NCI-H748 (cell line): Measurements from ENCODE around the gene B9D1.
A peak's percentile ranks its signal among the peaks of the same experiment; 100 is the strongest.

Source experiments
- DNase-seq: peaks from one replicate; lab custom pipeline; 2025; ENCODE audit not compliant: unreplicated experiment; lab: John Stamatoyannopoulos, UW

The B9D1 gene, protein sequence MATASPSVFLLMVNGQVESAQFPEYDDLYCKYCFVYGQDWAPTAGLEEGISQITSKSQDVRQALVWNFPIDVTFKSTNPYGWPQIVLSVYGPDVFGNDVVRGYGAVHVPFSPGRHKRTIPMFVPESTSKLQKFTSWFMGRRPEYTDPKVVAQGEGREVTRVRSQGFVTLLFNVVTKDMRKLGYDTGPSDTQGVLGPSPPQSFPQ

GRCh38 chr17:19362277-19363113, at the start of gene B9D1:
TSS of gene B9D1 (minus strand) at chr17:19362723. CDS start at chr17:19362569, 154 bp downstream.
- peak; percentile 98 for DNase-seq

DNA sequence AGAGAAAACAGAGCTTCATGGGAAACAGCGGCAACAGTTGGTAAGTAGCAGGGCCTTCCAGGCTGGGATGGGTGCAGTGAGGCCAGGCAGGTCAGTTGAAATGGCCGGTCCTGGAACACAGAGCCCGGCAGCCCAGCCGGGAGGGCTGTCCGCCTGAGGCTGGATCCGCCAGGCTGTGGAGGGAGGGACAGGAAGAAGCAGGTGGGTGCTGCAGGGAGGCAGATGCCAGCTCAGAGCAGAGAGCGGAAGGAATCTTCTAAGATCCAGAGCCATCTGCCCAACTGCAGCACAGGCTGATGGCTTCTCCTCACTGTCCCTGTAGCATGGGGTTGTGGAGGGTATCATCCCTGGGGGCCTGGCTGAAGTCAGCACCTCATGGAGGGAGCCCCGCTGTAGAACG, 49.1 kb upstream of the B9D1 start:
- no peak for DNase-seq

DNA sequence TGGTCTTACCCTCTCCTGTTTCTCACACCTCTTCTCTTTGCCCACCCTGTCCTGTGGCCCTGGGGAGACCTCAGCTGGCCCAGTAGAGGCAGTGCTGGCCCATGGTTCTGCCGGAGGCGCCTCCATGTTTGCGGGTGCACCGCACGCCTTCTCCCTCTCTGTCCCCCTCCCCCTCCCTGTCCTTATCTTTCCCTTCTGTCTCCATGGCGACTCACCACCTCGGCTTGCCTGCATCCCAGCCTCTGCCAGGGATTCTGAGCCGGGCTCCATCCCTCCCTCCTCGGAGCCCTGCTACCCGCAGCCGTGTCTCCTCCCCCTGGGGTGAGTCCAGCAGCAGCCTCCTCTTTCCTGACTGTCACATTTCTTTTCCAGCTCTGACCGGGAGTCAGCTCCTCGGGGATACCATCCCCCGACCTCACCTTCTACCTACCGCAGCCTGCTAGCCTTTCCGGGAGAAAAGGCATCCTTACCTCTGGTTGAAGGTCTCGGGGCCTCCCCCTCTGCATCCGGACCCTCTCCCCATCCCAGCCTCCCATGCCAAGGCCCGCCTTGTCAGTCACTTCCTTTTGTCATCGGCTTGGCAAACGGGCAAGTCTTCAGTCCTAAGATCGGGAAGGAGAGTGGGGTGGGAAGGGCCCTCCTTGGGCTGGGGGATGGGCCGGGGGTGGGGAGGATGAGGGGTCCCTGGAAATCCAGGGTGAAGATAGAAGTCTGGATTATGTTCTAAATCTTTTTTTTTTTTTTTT, 48.5 kb upstream of the B9D1 start, which contains the start of gene RNF112:
RNF112 (plus strand) TSS at position 358 of the 746 bp plus-strand sequence; CDS start at position 535, 177 bp downstream.
- peak; percentile 11 for DNase-seq

- DNase-seq: no peak
Observed at GRCh38 chr17:19410091-19410490, 47.6 kb upstream of the B9D1 start.

DNA sequence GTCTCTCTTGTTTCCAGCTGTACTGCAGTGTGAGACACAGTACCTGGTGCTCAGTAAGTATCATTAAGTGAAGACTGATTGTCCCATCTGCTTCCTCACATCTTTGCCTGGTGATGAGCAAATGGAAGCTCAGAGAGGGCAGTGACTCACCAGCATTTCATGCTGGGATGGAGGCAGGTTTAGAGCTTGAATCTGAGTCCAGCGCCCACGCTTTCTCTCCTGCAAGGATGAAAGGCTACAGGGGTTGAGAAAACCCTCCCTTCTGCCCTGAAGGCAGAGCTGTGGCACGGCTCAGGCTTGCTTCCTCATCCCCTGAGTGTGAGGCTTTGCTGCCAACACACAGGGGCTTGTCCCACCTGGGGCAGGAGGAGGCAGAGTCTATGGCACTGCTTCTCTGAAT, 47.0 kb upstream of the B9D1 start:
- no peak for DNase-seq

DNA sequence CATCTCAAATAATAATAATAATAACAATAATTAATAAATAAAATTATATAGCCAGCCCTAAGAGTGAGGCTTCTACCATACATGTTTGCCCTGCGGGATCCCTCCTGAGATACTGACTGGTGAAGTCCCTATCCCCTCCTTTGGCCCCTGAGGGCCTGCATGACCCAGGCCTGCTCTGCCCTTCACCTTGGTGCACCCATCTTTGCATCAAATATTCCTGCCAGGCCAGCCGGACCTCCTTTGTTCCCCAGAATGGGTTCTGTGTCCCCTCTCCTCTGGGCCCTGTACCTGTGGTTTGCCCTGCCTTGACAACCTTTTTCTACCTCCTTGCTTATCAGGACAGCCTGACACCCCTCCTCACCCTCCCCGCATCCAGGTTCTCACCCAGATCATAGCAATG, 46.5 kb upstream of the B9D1 start:
- no peak for DNase-seq

- DNase-seq: no peak
Observed at GRCh38 chr17:19408346-19408710, 45.8 kb upstream of the B9D1 start.

- DNase-seq: no peak
Observed at GRCh38 chr17:19407601-19408345, 45.2 kb upstream of the B9D1 start.

DNA sequence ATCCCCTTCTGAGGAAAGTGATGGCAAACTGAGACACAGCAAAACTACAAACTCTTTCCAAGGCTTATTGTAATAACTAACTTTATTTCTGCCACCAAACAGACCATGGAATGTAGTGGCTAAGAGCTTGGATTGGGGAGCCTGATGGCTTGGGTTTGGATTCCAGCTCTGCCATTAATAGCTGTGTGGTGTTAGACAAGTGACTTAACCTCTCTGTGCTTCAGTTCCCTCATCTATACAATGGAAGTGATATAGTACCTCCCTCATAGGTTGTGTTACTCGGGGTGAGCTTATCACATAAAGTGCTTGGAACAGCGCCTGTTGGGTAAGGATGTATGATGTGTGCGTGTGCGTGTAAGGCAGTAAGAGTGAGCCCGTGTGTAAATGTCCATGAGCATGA, 42.6 kb upstream of the B9D1 start:
- DNase-seq: no peak

DNA sequence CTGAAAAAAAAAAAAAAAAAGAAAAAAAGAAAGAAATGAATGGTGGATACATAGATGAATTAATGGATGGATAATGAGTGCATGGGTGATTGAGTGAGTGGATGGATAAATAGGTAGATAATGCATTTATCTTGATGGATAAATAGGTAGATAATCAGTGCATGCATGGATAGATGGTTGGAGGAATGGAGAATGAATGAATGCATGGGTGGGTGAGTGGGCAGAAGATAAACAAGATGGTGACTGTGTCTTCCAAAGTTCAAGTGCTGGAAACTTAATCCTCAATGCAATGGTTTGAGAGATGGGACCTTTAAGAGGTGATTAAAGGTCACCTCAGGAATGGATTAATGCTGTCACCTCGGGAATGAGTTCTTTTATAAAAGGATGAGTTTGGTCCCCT, 41.7 kb upstream of the B9D1 start:
- DNase-seq: no peak

DNA sequence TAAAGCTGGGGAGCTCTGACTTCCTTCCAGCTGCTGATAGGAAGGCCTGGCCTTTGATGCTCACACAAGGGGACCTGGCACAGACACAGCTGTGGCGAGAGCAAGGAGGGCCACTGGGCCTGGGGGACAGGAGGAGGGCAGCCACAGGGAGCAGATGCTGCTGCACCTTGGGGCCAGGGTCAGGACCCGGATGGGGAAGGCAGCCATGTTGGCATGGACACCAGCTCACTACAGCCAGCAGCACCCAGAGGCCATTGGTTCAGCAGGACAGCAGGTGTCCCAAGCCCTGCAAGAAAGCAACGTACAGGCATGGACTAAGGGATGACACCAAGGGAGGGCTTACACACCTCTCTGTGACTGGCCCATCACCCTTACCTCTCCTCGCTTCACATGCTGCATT, 40.5 kb upstream of the B9D1 start:
- DNase-seq: no peak

DNA sequence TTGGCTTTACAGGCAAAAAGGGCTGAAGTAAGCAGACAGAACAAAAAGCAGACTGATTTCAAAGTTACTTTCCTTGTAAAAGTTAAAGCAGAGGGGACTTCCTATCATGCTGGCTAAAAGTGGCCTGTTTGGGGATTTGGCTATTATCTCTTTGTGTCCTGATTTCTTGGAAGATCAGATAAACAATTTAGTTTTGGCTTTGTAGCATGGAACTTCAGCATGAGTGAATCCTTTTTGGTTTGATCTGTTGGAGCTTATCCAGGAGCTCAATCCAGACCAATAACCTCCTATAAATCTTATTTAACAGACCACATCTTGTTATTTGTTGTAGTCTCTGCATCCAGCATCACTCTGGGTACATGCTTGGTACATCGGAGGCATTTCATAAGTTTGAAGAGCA, 39.6 kb upstream of the B9D1 start:
- no peak for DNase-seq

DNA sequence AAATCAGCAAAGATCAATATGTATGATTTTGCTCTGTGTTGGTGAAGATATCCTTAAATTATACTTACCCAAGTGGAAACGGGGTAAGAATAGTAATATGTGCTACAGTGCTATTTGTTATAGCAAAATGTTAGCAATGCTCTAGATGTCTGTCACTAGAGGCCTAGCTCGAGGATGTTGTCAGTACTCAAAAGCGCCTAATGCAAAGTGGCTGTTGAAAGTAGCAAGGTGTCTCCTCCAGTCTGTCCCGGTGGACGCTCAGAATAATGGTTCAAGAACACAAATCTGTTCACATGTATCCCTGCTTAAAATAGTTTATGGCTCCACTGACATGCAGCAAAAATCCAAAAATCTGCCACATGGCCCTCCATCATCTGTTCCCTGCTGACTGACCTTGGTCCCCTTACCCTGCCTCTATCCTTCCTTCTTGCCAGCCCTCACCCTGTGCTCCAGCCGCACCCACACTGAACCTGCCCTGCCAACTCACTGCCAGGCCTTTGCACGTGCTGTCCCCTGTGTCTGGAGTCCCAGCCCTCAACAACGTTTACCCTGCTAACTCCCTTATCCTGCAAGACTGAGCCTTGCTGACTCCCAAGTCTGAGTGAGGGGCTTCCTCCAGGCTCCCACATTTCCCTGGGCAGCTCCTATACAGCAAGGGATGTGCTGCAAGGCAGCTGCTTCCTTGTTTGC, 38.9 kb upstream of the B9D1 start:
- DNase-seq: no peak

DNA sequence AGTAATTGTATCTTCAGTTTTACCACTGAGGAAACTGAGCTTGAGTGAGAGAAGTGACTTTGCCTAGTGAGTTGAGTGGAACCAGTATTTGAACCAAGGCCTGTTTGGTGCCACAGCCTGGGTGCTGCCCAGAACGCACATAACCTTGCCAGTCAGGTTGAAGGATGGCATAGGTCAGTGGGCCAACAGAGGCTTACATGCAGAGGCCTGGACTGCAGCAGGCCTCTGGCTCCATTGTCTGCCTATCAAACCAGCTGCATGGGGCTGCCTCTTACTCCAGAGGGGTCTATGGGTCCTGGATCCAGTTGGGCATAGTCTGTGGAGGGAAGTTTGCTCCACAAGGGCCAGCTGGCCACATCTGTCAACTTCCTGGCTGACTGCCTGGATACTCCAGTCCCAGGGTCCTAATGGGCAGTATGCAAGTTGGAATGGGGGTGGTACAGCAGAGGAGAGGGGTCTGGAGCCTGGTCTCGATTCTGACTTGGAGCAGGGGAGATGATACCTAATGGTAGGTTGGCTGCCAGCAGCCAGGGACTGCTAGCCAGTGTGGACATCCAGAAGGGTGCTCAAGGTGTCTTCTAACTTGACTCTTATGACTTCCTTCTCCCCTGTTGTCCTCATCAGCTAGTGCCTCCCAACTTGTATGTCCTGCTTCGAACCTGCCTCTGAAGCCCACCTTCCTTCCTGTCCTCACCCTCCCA, 37.4 kb upstream of the B9D1 start:
- no peak for DNase-seq

GRCh38 chr17:19398301-19399181, 36.0 kb upstream of the B9D1 start:
- peak; percentile 73 for DNase-seq

GRCh38 chr17:19397556-19398041, 35.1 kb upstream of the B9D1 start:
- DNase-seq: no peak

GRCh38 chr17:19392303-19392702, 29.8 kb upstream of the B9D1 start:
- no peak for DNase-seq

DNA sequence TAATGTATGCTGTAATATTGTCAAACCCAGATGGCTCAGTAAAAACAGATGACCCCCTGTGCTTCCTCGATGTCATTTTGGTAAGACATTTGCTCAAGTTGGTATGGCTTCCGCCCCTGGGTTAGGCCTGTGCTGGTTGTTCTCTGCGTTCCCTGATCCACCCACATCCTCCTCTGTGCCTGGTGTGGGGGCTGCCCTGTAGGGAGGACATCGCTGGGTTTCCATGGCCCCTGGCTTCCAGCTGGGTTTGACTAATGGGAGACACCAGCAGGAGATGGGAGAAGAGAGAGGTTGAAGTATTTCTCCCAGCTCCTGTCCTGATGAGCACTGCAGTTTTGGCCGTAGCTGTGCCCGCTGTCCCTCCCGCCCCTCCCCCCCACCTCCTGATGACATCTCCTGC, 28.9 kb upstream of the B9D1 start:
- DNase-seq: no peak

- no peak for DNase-seq
Observed at GRCh38 chr17:19390951-19391350, 28.4 kb upstream of the B9D1 start.
